Activated T-cell treated with anti-CD3 and anti-CD28 coated beads for 1 hour (primary cell): ENCODE results near the gene ZNF142.
"Not testable (repeated sequence)": the region's sequence is repeated elsewhere in the genome, so short reads cannot be mapped to it uniquely, and the experiment has no call there.

Experiments used
- DNase-seq: peaks from one replicate; pipeline ENCODE4 v3.0.0-alpha.2; 2020; ENCODE audit warnings: low read depth

The ZNF142 gene, protein sequence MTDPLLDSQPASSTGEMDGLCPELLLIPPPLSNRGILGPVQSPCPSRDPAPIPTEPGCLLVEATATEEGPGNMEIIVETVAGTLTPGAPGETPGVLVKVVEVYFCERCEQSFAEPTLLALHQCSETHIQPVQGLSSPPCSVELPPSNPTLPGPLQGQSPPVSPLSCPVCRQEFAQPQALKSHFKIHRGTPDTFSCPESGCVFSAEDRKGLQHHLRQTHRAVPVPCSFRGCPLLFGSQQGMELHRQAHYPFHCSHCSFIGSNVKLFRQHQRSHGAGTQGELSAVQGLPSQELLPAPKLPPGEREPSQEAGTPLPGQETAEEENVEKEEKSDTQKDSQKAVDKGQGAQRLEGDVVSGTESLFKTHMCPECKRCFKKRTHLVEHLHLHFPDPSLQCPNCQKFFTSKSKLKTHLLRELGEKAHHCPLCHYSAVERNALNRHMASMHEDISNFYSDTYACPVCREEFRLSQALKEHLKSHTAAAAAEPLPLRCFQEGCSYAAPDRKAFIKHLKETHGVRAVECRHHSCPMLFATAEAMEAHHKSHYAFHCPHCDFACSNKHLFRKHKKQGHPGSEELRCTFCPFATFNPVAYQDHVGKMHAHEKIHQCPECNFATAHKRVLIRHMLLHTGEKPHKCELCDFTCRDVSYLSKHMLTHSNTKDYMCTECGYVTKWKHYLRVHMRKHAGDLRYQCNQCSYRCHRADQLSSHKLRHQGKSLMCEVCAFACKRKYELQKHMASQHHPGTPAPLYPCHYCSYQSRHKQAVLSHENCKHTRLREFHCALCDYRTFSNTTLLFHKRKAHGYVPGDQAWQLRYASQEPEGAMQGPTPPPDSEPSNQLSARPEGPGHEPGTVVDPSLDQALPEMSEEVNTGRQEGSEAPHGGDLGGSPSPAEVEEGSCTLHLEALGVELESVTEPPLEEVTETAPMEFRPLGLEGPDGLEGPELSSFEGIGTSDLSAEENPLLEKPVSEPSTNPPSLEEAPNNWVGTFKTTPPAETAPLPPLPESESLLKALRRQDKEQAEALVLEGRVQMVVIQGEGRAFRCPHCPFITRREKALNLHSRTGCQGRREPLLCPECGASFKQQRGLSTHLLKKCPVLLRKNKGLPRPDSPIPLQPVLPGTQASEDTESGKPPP (N-terminal part only)

GRCh38 chr2:218659258-218659987 lies at the start of gene ZNF142, which contains the start of gene BCS1L:
TSS of gene ZNF142 (minus strand) at chr2:218659623. CDS start at chr2:218656429, 3,194 bp downstream.
TSS of gene BCS1L (plus strand) at chr2:218659683. CDS start at chr2:218660988, 1,305 bp downstream.
- peak; percentile 89 for DNase-seq

DNA sequence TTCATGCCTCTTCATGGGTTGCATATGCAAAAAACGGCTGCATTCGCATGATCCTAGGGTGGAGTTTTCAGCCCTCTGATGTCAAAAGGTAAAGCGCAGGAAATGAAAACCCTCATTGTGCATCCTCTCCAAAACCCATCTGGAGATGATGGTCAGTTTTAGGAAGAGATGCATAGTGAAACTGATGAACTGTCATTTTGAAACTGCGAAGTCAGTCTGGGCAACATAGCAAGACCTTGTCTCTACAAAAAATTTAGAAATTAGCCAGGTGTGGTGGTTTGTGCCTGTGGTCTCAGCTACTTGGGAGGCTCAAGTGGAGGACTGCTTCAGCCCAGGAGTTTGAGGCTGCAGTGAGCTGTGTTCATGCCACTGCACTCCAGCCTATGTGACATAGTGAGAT lies 48.7 kb upstream of the ZNF142 start:
- no peak for DNase-seq

- no peak for DNase-seq
Measured at GRCh38 chr2:218703341-218703740, 43.9 kb upstream of the ZNF142 start.

GRCh38 chr2:218701806-218702205 lies 42.4 kb upstream of the ZNF142 start:
- no peak for DNase-seq

GRCh38 chr2:218698885-218699284 lies 39.5 kb upstream of the ZNF142 start:
- no peak for DNase-seq

GRCh38 chr2:218694405-218695145 lies 35.2 kb upstream of the ZNF142 start:
- DNase-seq, result no peak

GRCh38 chr2:218691234-218691633 lies 31.8 kb upstream of the ZNF142 start:
- DNase-seq, result no peak

DNA sequence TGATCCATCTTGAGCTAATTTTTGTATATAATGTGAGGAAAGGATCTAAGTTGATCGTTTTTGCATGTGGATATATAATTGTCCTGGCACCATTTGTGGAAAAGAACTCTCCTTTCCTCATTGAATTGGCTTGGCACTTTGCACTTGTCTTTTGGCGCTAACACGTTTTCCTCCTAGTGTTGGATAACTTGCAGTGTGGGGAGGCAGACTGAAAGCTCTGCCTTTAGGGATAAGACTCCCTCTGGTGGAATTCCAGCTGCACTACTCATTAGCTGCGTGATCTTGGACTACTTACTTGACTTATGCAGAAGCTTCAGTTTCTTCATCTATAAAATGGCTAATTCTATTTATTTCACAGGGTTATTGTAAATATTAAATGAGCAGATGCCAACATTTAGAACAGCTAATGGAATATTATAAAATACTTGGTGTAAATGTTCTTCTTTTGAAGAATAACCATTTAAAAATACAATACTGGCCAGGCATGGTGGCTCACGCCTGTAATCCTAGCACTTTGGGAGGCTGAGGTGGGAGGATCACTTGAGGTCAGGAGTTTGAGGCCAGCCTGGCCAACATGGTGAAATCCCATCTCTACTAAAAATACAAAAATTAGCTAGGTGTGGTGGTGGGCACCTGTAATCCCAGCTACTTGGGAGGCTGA lies 28.1 kb upstream of the ZNF142 start:
- not testable (repeated sequence) for DNase-seq

GRCh38 chr2:218680061-218680460 lies 20.6 kb upstream of the ZNF142 start:
- DNase-seq, result no peak

- DNase-seq, result no peak
Measured at GRCh38 chr2:218679119-218679518, 19.7 kb upstream of the ZNF142 start.

DNA sequence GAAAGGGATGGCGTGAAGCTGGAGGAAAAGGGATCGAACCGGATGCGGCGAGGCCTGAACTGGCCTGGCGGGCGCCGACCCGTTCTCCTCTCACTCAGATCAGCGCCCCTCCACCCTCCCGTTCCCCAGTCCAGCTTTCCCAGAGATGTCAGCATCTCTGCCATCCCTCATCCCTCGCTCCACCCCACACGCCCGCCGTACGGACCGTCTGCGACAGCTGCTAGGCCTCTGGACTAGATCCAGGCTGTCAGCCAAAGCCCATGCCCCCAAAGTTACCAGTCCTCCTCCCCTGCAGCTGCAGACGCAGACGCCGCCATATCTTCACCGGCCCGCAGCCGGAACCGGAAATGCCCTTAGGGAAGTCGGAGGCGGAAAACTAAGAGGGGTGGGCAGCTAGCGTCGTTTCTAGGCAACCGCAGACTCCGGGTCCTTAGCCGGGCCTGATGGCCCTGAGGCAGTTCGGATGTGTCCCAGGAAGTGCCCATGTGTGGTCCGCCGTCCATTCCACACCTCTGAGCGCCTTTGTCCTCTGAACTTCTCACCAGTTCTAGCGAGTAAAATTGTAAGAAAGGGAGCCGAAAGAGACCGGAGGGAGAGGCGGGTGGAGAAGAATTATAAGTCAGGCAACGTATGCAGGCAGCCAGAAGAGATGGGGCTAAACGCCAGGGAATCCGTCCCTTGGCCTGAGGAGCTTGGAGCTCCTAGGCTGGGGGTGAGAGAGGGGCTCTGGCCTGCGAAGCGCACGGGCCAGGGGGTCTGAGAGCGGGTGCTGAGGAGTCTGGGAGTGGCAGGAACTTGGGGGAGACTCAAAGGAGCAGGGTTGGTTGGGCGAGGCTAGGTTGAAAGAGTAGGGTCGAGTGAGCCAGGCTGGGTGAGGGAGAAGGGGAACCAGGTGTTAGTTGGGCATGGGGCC lies 12.5 kb upstream of the ZNF142 start, which contains the start of the genes RNF25 and STK36:
RNF25 (minus strand) TSS at position 349 of the 913 bp plus-strand sequence; CDS start at position 317, 32 bp downstream.
STK36 (plus strand) TSS at position 433 of the 913 bp plus-strand sequence. CDS start 744 bp downstream, outside the sequence.
- peak; percentile 68 for DNase-seq

- DNase-seq, result no peak
Measured at GRCh38 chr2:218671097-218671653, 11.8 kb upstream of the ZNF142 start.

- no peak for DNase-seq
Measured at GRCh38 chr2:218664653-218665052, 5.2 kb upstream of the ZNF142 start.

GRCh38 chr2:218663901-218664300 lies 4.5 kb upstream of the ZNF142 start:
- no peak for DNase-seq

GRCh38 chr2:218662827-218663226 lies 3.4 kb upstream of the ZNF142 start:
- no peak for DNase-seq

DNA sequence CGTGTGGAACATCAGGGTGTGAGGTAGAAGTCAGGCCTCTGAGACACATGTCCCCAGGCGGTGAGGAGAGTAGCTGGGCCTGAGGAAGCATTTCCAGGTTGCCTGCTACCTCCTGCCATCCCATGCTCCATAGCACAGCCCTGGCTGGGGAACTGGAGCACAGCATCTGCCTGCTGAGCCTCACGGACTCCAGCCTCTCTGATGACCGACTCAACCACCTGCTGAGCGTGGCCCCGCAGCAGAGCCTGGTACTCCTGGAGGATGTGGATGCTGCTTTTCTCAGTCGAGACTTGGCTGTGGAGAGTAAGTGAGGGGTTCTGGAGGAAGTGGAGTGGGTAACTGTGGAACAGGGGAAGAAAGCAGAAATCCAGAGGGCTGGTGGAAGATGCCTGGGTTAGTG lies 3.0 kb upstream of the ZNF142 start:
- no peak for DNase-seq

GRCh38 chr2:218659988-218660358 lies 550 bp upstream of the ZNF142 start:
- no peak for DNase-seq

- no peak for DNase-seq
Measured at GRCh38 chr2:218658671-218659257, 659 bp downstream of the ZNF142 start.
